GM21447 (cell line): Measurements from ENCODE around the gene SNX32.
A peak's percentile ranks its signal among the peaks of the same experiment; 100 is the strongest.

Source experiments
- ATAC-seq: cut with Tn5 transposase; IDR thresholded peaks from one replicate; pipeline ENCODE4 v1.9.1; 2021; ENCODE audit not compliant: unreplicated experiment

SNX32 gene

GRCh38 chr11:65854852-65855837 is 21.4 kb downstream of the SNX32 start:
- no peak for ATAC-seq

GRCh38 chr11:65855927-65856363 is 22.2 kb downstream of the SNX32 start:
- ATAC-seq, result no peak

DNA sequence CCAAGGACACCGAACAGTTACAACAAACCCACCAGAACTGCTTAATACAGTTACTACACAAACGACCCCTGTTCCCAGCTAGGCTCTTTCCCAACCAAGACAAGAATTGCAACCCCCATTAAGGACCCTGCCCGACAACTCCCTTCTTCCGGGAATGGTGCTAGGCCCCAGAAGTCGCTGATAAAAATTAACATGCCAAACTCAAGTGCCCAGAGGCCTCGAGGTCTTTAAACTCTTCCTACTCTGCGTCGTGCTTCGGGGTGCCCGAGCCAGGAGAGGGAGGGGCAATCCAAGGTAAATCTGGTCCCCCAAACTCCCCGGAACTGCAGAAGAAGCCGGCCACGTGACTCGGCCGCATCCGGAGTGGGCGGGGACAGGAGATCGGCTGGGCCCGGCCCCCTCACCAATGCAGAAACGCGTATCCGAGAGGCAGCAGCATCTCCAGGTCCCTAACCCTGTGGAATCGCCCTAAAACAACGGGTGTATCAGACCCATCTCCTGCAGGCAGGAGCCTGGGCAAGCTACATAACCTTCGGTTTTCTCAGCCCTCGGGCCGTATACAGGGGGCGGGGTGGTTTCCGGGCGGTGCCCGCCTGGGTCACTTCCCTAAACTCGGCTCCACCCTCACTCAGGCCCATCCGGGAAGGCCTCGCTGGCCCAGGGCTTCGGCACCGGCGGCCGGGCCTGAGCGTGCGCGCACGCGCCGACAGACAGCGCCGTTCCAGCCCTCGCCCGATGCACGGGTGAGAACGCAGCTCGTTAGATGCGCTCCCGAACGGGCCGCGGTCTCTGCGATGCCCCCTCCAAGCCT is 23.1 kb downstream of the SNX32 start:
- ATAC-seq, result peak; percentile 30

DNA sequence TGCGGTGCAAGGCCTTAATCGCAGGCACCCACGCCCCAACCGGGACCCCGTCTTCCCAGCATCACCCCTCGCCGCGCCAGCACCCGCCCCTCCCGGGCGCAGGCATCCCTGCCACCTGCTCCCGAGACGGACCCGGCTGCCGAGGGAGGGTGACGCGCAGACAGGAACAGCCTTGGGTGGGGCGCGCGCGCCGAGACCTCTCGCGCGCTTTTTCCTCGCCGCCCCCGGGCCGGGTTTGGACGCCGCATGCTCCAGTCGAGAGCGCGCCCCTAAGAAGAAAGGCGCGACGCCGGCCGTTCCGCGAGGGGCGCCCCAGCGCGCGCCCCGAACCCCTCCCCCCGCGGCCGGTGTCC is 23.7 kb downstream of the SNX32 start:
- no peak for ATAC-seq

DNA sequence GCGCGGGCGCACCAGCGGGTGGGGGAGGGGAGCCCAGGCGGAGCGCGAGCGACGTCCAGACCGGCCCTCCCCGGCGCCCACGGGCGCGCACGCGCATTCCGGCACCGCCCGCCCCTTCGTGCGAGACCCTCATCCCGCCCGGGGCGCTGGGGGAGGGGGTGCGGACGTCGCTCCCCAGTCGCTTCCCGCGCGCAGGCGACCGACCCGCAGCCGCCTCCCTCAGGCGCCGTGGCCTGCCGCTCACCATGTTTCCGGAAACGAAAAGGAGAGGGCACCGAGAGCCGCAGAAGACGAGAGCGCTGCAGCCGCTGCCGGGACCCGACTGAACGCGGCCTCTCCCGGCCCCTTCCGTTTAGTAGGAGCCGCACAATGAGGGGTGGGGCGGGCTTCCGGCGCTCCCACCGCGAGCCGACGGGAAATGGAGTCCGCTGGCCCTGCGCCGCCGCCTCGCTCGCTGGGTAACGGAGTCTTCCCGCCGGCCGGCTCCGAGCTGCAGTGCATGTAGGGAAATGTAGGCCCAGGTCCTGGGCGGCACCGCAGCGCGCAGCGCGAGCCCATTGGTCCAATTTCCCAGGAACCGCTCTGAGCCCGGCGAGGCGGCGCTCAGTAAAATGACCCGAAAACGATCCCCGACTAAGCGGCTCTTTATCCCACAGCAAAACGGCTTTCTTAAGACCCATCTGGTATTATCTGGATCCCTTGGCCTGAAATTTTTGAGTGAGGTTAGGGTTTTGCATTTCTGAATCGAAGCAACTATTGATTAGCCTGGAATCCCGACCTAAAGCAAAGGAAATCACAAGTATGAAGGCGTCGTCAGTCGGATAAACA is 24.3 kb downstream of the SNX32 start, which contains the start of gene CFL1:
TSS of gene CFL1 (minus strand) at position 328 of the 828 bp plus-strand sequence. CDS start at position 247, 81 bp downstream.
- peak; percentile 42 for ATAC-seq

GRCh38 chr11:65858681-65859087 is 24.9 kb downstream of the SNX32 start:
- no peak for ATAC-seq

- ATAC-seq, result peak; percentile 49
Measured at GRCh38 chr11:65859095-65859811, 25.5 kb downstream of the SNX32 start.

GRCh38 chr11:65859812-65860277 is 26.1 kb downstream of the SNX32 start:
- no peak for ATAC-seq

DNA sequence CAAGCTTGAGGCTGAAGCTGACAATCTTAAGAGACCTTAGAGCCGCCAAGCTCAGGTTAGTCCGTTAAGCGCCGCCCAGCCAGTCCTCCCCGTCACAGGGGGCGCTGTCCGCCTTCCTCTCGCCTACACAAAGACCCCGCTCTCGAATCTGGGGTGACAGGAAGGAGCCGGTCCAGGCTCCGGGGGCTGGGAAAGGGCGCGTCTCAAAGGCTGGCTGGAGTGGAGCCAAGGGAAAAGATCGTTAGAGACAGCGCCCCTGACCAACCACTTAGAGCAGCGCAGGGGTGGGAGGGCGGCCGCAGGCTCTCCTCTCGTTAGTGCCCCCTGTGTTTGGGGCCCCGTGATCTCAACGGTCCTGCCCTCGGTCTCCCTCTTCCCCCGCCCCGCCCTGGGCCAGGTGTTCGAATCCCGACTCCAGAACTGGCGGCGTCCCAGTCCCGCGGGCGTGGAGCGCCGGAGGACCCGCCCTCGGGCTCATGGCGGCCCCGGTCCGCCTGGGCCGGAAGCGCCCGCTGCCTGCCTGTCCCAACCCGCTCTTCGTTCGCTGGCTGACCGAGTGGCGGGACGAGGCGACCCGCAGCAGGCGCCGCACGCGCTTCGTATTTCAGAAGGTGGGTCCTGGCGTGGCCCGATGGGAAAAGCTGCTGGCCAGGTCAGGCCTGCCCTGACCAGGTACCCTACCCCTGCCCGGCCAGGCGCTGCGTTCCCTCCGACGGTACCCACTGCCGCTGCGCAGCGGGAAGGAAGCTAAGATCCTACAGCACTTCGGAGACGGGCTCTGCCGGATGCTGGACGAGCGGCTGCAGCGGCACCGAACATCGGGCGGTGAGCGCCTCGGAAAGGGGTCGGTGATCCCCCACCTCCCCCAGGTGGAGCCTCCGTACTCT is 26.8 kb downstream of the SNX32 start, which contains the start of gene MUS81:
TSS of gene MUS81 (plus strand) at position 156 of the 887 bp plus-strand sequence. CDS start at position 477, 321 bp downstream.
- peak; percentile 37 for ATAC-seq

- ATAC-seq, result no peak
Measured at GRCh38 chr11:65861165-65861505, 27.4 kb downstream of the SNX32 start.

DNA sequence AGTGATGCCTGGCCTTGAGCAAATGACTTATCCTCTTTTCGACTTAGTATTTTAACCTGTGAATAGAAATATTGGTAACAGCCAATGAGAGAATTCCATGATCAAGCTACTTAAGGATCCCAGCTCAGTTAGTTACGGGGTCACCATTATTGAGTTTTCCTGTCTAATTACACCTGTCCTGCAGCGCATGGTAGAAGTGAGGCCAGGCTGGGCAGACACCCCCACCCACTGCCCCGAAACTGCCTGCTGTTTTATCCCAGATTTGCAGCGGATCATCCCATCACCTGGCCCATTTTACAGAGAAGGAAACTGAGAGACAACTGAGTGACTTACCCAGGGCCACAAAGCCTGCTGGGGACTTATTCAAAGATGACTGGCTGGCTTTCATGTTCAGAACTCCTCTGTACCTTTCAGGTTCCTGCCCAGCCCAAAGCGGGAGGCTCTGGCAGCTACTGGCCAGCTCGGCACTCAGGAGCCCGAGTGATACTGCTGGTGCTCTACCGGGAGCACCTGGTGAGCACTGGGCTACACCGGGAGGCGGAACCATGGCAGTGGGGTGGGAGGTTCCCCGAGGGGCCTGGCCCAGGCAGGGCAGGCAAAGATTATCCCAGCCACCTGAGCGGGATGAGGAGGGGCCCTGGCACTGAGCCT is 27.9 kb downstream of the SNX32 start:
- ATAC-seq, result no peak

- ATAC-seq, result no peak
Measured at GRCh38 chr11:65862191-65862735, 28.5 kb downstream of the SNX32 start.

GRCh38 chr11:65862941-65863888 is 29.5 kb downstream of the SNX32 start:
- ATAC-seq, result no peak

DNA sequence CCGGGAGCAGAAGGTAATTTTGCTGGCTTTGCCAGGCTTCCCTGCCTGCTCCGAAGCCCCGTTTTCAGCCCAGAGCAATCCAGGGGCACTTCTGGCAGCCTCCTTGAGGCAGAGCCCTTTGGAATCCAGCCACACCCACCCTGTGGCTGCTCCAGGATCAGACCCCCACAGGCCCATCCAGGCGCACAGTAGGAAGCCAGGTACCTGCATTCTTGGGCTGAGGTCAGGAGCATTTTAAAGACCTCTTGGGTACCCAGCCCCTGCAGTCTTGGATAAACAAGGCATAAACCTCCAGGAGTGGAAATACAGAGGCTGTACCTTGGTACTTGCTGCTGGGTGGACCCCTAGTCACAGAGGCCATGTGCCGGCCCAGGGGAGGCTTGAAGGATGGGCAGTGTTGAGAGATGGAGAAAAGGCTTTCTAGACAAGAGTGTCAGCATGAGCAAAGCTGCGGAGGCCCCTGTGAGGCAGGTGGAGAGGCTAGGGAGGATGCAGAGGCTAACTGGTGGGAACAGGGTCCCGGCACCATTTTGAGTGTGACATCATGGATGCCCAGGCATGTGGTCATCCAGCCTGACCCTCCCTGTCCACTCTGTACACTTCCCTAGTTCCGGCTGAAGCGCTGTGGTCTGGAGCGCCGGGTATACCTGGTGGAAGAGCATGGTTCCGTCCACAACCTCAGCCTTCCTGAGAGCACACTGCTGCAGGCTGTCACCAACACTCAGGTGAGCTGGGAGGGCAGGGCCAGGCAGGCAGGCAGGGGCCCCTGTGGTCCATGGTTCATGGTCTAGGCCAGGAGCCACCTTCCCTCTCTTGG is 30.3 kb downstream of the SNX32 start:
- ATAC-seq, result no peak

DNA sequence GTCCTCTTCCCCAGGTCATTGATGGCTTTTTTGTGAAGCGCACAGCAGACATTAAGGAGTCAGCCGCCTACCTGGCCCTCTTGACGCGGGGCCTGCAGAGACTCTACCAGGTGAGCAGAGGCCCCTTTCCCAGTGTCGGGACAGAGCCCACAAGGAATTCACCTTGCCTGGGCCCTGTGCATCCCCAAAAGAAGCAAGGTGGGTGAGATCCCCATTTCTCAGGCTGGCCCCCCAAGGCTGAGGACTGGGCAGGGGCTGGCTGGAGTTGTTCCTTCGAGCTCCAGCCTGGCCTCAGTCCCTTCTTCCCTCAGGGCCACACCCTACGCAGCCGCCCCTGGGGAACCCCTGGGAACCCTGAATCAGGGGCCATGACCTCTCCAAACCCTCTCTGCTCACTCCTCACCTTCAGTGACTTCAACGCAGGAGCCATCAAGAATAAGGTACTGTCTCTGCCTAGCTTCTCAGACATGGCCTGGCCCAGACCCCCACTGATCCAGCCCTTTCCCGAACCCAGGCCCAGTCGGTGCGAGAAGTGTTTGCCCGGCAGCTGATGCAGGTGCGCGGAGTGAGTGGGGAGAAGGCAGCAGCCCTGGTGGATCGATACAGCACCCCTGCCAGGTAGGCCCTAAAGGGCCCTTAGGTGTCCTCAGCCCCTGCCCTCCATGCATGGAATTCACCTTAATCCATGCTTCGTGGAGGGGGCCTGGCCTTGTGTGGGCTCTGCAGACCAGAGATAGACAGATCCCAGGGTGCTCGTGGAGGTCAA is 31.1 kb downstream of the SNX32 start:
- ATAC-seq, result no peak
